ENCODE data around the gene EFCAB9.
A peak's percentile ranks its signal among the peaks of the same experiment; 100 is the strongest.

The EFCAB9 gene

DNA sequence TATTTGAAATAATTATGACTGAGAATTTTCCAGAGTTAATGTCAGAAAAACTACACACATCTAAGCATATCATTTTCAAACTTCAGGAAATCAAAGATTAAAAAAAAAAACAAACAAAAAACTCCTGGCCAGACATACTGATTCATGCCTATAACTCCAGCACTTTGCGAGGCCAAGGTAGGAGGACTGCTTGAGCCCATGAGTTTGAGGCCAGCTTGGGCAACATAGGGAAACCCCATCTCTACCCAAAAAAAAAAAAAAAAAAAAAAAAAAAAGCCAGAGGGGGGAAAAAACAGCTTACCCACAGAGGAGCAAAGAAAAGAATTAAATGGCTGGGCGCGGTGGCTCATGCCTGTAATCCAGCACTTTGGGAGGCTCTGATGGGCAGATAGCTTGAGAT, 22.4 kb downstream of the EFCAB9 start:
- TF ChIP-seq EZH2phosphoT487 (IDR thresholded peaks at IDR 0.05; ENCODE audit: low read depth): no peak
- TF ChIP-seq, protein P1, sequence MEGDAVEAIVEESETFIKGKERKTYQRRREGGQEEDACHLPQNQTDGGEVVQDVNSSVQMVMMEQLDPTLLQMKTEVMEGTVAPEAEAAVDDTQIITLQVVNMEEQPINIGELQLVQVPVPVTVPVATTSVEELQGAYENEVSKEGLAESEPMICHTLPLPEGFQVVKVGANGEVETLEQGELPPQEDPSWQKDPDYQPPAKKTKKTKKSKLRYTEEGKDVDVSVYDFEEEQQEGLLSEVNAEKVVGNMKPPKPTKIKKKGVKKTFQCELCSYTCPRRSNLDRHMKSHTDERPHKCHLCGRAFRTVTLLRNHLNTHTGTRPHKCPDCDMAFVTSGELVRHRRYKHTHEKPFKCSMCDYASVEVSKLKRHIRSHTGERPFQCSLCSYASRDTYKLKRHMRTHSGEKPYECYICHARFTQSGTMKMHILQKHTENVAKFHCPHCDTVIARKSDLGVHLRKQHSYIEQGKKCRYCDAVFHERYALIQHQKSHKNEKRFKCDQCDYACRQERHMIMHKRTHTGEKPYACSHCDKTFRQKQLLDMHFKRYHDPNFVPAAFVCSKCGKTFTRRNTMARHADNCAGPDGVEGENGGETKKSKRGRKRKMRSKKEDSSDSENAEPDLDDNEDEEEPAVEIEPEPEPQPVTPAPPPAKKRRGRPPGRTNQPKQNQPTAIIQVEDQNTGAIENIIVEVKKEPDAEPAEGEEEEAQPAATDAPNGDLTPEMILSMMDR (IDR thresholded peaks at IDR 0.05; ENCODE audit: low read depth, low read length): no peak
- Histone ChIP-seq H3K9me3 (ENCODE audit: insufficient read depth, low read length) (no peaks in the 10 kb centered on the region), H3K4me1 (ENCODE audit: low read length) (no peaks in the 10 kb centered on the region), H3K27me3 (ENCODE audit: low read depth, low read length) (no peaks in the 10 kb centered on the region), H4K20me1 (ENCODE audit: insufficient read depth, low read length) (0 out of 2 replicates have a peak, but pooled peaks cover 2% of the 10 kb centered on the region), H3K4me2 (ENCODE audit: low read length) (no peak overlapping the region), H3K9ac (ENCODE audit: low read length) (no peak overlapping the region), H3K27ac (ENCODE audit: low read length) (no peak overlapping the region), H3K79me2 (ENCODE audit: low read length) (no peaks in the 10 kb centered on the region), H3K36me3 (replicated peaks; ENCODE audit: low read depth, low read length) (peaks cover 34% of the 10 kb centered on the region), H3K4me3 (ENCODE audit: low read length) (no peak overlapping the region), H2AFZ (ENCODE audit: low read depth, low read length) (no peak overlapping the region)

DNA sequence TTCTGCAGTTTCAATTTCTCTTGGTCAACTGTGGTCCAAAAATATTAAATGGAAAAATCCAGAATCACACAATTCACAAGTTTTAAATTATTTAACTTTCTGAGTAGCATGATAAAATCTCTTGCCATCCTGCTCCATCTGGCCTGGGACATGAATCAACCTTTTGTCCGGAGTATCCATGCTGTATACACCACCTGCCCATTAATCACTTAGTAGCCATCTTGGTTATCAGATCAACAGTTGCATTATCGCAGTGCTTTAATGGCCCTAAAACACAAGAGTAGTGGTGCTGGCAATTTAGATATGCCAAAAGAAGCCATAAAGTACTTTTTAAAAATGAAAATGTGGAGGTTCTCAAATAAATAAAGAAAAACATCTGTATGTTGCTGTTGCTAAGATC, 25.3 kb downstream of the EFCAB9 start:
- H4K20me1 ChIP-seq (ENCODE audit: insufficient read depth, low read length): 0 out of 2 replicates have a peak, but pooled peaks cover 2% of the 10 kb centered on the region
- H3K9ac ChIP-seq (ENCODE audit: low read length): no peak overlapping the region
- no peaks in the 10 kb centered on the region for H3K27me3 ChIP-seq (ENCODE audit: low read depth, low read length)
- no peaks in the 10 kb centered on the region for H3K9me3 ChIP-seq (ENCODE audit: insufficient read depth, low read length)
- no peak overlapping the region for H3K4me3 ChIP-seq (ENCODE audit: low read length)
- H3K36me3 ChIP-seq (replicated peaks; ENCODE audit: low read depth, low read length): peaks cover 26% of the 10 kb centered on the region
- H3K4me2 ChIP-seq (ENCODE audit: low read length): no peak overlapping the region
- H3K27ac ChIP-seq (ENCODE audit: low read length): no peak overlapping the region
- no peak overlapping the region for H2AFZ ChIP-seq (ENCODE audit: low read depth, low read length)
- peaks cover 8% of the 10 kb centered on the region for H3K4me1 ChIP-seq (ENCODE audit: low read length)
- no peak for TF ChIP-seq EZH2phosphoT487 (IDR thresholded peaks at IDR 0.05; ENCODE audit: low read depth)
- TF ChIP-seq, protein P1 (IDR thresholded peaks at IDR 0.05; ENCODE audit: low read depth, low read length): no peak
- H3K79me2 ChIP-seq (ENCODE audit: low read length): no peaks in the 10 kb centered on the region

DNA sequence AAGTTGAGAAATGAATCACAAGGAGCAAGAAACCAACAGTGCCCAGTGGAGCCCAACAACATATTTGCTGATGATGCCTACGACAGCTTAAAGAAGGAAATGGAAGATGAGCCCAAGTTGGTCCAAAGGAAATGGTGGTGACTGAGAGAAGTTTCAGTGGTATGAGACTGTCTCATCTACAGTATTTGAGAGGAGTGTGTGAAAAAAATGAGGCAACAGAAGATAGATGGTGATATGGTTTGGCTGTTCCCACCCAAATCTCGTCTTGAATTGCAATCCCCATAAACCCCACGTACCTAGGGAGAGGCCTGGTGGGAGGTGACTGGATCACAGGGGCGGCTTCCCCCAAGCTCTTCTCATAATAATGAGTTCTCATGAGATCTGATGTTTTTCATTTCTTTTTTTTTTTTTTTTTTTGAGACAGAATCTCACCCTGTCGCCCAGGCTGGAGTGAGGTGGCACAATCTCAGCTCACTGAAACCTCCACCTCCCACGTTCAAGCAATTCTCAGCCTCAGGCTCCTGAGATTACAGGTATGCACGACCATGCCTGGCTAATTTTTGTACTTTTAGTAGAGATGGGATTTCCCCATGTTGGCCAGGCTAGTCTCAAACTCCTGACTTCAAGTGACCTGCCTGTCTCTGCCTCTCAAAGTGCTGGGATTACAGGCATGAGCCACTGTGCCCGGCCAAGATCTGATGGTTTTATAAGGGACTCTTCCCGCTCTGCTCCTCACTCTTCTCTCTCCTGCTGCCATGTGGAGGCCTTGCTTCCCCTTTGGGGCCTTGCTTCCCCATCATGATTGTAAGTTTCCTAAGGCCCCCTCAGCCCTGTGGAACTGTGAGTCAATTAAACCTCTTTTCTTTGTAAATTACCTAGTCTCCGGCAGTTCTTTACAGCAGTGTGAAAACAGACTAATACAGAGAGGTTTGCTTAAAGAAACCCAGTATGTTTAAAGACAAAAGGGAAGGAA, 30.2 kb downstream of the EFCAB9 start:
- Histone ChIP-seq H3K4me3 (ENCODE audit: low read length) (no peak overlapping the region), H3K4me1 (ENCODE audit: low read length) (peaks cover 15% of the 10 kb centered on the region), H3K27me3 (ENCODE audit: low read depth, low read length) (no peaks in the 10 kb centered on the region), H3K79me2 (ENCODE audit: low read length) (no peaks in the 10 kb centered on the region), H3K9ac (ENCODE audit: low read length) (no peak overlapping the region), H3K27ac (ENCODE audit: low read length) (no peak overlapping the region), H2AFZ (ENCODE audit: low read depth, low read length) (no peak overlapping the region), H3K9me3 (ENCODE audit: insufficient read depth, low read length) (no peaks in the 10 kb centered on the region), H3K4me2 (ENCODE audit: low read length) (peak overlapping the region; percentile 24), H4K20me1 (ENCODE audit: insufficient read depth, low read length) (no peaks in the 10 kb centered on the region), H3K36me3 (replicated peaks; ENCODE audit: low read depth, low read length) (peaks cover 12% of the 10 kb centered on the region)
- TF ChIP-seq EZH2phosphoT487 (IDR thresholded peaks at IDR 0.05; ENCODE audit: low read depth): no peak
- TF ChIP-seq, protein P1 (IDR thresholded peaks at IDR 0.05; ENCODE audit: low read depth, low read length): no peak

DNA sequence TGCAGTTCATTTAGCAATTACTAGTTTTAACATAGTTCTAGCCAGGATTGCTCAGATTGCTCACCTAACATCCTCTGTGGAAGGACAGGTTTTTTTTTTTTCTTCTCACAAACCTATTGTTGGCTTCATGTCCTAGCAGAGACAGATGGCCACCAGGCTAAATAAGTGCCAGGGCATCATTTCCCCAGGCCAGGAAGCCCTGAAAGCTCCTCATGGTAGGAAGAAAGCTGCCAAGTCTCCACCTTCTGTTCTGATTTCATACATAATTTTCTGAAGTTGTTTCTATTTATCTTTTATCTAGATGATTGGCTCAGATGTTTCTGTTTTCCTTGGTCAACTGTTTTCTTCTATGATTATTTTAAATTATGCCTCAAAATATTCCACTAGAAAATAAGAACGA, 31.0 kb downstream of the EFCAB9 start:
- Histone ChIP-seq H3K36me3 (replicated peaks; ENCODE audit: low read depth, low read length) (peaks cover 6% of the 10 kb centered on the region), H4K20me1 (ENCODE audit: insufficient read depth, low read length) (no peaks in the 10 kb centered on the region), H3K9ac (ENCODE audit: low read length) (no peak overlapping the region), H3K4me3 (ENCODE audit: low read length) (no peak overlapping the region), H3K4me1 (ENCODE audit: low read length) (peaks cover 20% of the 10 kb centered on the region), H3K27ac (ENCODE audit: low read length) (no peak overlapping the region), H3K4me2 (ENCODE audit: low read length) (no peak overlapping the region), H3K9me3 (ENCODE audit: insufficient read depth, low read length) (no peaks in the 10 kb centered on the region), H2AFZ (ENCODE audit: low read depth, low read length) (no peak overlapping the region), H3K79me2 (ENCODE audit: low read length) (no peaks in the 10 kb centered on the region), H3K27me3 (ENCODE audit: low read depth, low read length) (no peaks in the 10 kb centered on the region)
- TF ChIP-seq, protein P1 (IDR thresholded peaks at IDR 0.05; ENCODE audit: low read depth, low read length): no peak
- no peak for TF ChIP-seq EZH2phosphoT487 (IDR thresholded peaks at IDR 0.05; ENCODE audit: low read depth)

Measured in OCI-LY3 (cell line).